Upper lobe of left lung (tissue), 4 donors: ENCODE results near the gene TMC6.
"Not testable (repeated sequence)": the region's sequence is repeated elsewhere in the genome, so short reads cannot be mapped to it uniquely, and the experiment has no call there.

Experiments used
- CTCF ChIP-seq, 6 experiments: fragments of 450-650 bp in 4 of 6; fragments of 200-600 bp in 2 of 6; sonication (generic) in 2 of 6; IDR thresholded peaks; one replicate each; pipeline ENCODE4 v1.5.1; 2016 to 2019; ENCODE audit warnings: antibody characterized with exemption in 6 of 6
- POLR2A ChIP-seq, 4 donors: fragments of 450-650 bp; IDR thresholded peaks; one replicate each; pipeline ENCODE4 v1.5.1; 2016 to 2017; ENCODE audit warnings: antibody characterized with exemption in 4 of 4, mild to moderate bottlenecking in 2 of 4
- POLR2AphosphoS5 ChIP-seq, 2 donors: sonication (generic); formaldehyde crosslinking; IDR thresholded peaks; one replicate each; pipeline ENCODE4 v1.5.1; 2017; ENCODE audit warnings: antibody characterized with exemption in 2 of 2

DNA sequence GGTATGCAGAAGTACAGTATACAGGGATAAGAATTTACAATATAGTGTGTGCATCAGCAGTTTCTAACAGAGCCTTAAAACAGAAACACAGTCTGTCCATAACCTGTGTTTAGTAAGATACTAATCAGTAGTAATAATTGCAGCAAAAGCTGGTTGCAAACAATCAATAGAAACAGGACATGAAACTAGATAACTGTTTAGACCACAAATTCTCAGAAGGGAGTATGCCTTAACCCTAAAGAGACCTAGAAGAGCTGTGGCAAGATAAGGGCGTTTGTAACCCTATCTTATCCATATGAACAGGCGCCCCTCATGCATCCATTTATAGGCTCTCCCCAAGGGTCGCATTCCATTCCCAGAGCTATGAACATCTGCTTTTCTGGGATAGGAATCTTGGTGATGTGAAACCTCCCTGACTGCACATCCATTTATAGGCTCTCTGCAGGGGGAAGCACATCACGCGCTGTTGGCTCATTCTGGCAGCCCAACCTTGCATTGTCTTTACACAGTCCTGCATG is 46.1 kb downstream of the TMC6 start:
- TF ChIP-seq POLR2AphosphoS5, CTCF, POLR2A (IDR thresholded peaks at IDR 0.05): not testable (repeated sequence)
